OCI-LY1 (cell line): ENCODE results near the gene TRIM28.

Experiments used
- H2AFZ ChIP-seq: fragments of 200-600 bp; sonication (generic), shearing (Covaris generic); 2 replicates; pipeline ENCODE4 v1.6.0; 2014; ENCODE audit warnings: antibody characterized with exemption, mild to moderate bottlenecking, low read length
- H3F3A ChIP-seq: fragments of 200-600 bp; sonication (generic), shearing (Covaris generic); 2 replicates; pipeline ENCODE4 v1.6.0; 2014; ENCODE audit warnings: mild to moderate bottlenecking, antibody characterized with exemption, low read length, moderate library complexity; ENCODE audit not compliant: insufficient read depth
- H3K27ac ChIP-seq: fragments of 200-600 bp; sonication (generic); 2 replicates; pipeline ENCODE4 v1.5.1; 2014; ENCODE audit warnings: low read length, mixed run types, mild to moderate bottlenecking, low read depth; ENCODE audit not compliant: poor library complexity, severe bottlenecking
- H3K27me3 ChIP-seq: fragments of 200-600 bp; sonication (generic); 2 replicates; pipeline ENCODE4 v1.6.0; 2014; ENCODE audit warnings: antibody characterized with exemption, mild to moderate bottlenecking, low read length, moderate library complexity; ENCODE audit not compliant: insufficient read depth
- H3K36me3 ChIP-seq: fragments of 200-600 bp; sonication (generic); 2 replicates; pipeline ENCODE4 v1.6.1; 2014; ENCODE audit warnings: mild to moderate bottlenecking, antibody characterized with exemption, low read length, moderate library complexity, mixed read lengths; ENCODE audit not compliant: insufficient read depth
- H3K4me1 ChIP-seq: fragments of 200-600 bp; sonication (generic); 2 replicates; pipeline ENCODE4 v1.5.1; 2014; ENCODE audit warnings: mild to moderate bottlenecking, low read length, moderate library complexity; ENCODE audit not compliant: insufficient read depth, severe bottlenecking
- H3K4me2 ChIP-seq: fragments of 200-600 bp; sonication (generic), shearing (Covaris generic); 2 replicates; pipeline ENCODE4 v1.6.1; 2014; ENCODE audit warnings: low read length
- H3K4me3 ChIP-seq: fragments of 200-600 bp; sonication (generic); 2 replicates; pipeline ENCODE4 v1.5.1; 2014; ENCODE audit warnings: low read length, low read depth, mild to moderate bottlenecking, mixed read lengths; ENCODE audit not compliant: poor library complexity, severe bottlenecking
- H3K79me2 ChIP-seq: fragments of 200-600 bp; shearing (Covaris generic); 2 replicates; pipeline ENCODE4 v1.6.1; 2016; ENCODE audit warnings: mixed run types, low read length, mixed read lengths; ENCODE audit not compliant: insufficient read depth
- H3K9ac ChIP-seq: fragments of 200-600 bp; sonication (generic), shearing (Covaris generic); 2 replicates; pipeline ENCODE4 v1.6.1; 2014; ENCODE audit warnings: mild to moderate bottlenecking, low read length, mixed read lengths
- H3K9me2 ChIP-seq: fragments of 200-600 bp; sonication (generic), shearing (Covaris generic); 2 replicates; pipeline ENCODE4 v1.6.1; 2014; ENCODE audit warnings: low read depth, mild to moderate bottlenecking, low read length, mixed read lengths
- H3K9me3 ChIP-seq: fragments of 200-600 bp; shearing (Covaris generic); 2 replicates; pipeline ENCODE4 v1.6.1; 2014; ENCODE audit warnings: low read length, mixed read lengths
- H4K20me1 ChIP-seq: fragments of 200-600 bp; sonication (generic), shearing (Covaris generic); 2 replicates; pipeline ENCODE4 v1.6.0; 2016; ENCODE audit warnings: mild to moderate bottlenecking, low read length; ENCODE audit not compliant: insufficient read depth
- EZH2 ChIP-seq: fragments of 200-600 bp; sonication (generic), shearing (Covaris generic); IDR thresholded peaks from 2 replicates; pipeline ENCODE4 v1.8.0; 2017; ENCODE audit warnings: borderline replicate concordance, mixed run types, mild to moderate bottlenecking, antibody characterized with exemption, low read length, moderate library complexity, mixed read lengths
- TF ChIP-seq, protein P1 (sequence below): fragments of 200-600 bp; sonication (generic), shearing (Covaris generic); IDR thresholded peaks from 2 replicates; pipeline ENCODE4 v1.5.1; 2017; ENCODE audit warnings: mild to moderate bottlenecking, antibody characterized with exemption, low read length, moderate library complexity, mixed read lengths

TRIM28 gene

DNA sequence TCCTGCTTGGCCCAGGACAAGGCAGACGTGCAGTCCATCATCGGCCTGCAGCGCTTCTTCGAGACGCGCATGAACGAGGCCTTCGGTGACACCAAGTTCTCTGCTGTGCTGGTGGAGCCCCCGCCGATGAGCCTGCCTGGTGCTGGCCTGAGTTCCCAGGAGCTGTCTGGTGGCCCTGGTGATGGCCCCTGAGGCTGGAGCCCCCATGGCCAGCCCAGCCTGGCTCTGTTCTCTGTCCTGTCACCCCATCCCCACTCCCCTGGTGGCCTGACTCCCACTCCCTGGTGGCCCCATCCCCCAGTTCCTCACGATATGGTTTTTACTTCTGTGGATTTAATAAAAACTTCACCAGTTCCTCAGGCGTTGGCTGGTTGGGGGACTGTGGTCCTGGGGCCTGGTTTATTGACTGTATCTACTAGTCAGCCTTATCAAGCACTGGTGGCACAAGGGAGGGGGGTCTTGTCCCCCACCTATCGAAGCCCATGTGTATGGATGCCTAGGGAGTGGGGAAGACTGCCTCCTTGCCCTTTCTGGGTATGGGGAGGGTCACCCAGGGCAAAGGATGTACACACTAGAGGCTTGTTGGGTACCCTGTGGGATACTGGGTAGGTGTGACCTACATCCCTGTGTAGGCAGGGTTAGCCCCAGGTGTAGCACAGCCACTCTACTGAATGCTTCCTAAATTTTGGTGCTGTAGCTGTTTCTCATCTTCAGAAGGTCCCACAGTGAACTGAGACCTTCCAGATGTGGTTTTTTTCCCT is 6.7 kb downstream of the TRIM28 start:
- 0 out of 2 replicates have a peak, but pooled peaks cover 7% of the 10 kb centered on the region for H3F3A ChIP-seq
- H2AFZ ChIP-seq = no peak overlapping the region
- TF ChIP-seq, protein P1, sequence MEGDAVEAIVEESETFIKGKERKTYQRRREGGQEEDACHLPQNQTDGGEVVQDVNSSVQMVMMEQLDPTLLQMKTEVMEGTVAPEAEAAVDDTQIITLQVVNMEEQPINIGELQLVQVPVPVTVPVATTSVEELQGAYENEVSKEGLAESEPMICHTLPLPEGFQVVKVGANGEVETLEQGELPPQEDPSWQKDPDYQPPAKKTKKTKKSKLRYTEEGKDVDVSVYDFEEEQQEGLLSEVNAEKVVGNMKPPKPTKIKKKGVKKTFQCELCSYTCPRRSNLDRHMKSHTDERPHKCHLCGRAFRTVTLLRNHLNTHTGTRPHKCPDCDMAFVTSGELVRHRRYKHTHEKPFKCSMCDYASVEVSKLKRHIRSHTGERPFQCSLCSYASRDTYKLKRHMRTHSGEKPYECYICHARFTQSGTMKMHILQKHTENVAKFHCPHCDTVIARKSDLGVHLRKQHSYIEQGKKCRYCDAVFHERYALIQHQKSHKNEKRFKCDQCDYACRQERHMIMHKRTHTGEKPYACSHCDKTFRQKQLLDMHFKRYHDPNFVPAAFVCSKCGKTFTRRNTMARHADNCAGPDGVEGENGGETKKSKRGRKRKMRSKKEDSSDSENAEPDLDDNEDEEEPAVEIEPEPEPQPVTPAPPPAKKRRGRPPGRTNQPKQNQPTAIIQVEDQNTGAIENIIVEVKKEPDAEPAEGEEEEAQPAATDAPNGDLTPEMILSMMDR = no peak
- no peak for TF ChIP-seq EZH2
- H3K4me2 ChIP-seq = no peak overlapping the region
- H3K9me3 ChIP-seq = no peaks in the 10 kb centered on the region
- no peak overlapping the region for H3K27ac ChIP-seq
- H3K9ac ChIP-seq = no peak overlapping the region
- no peaks in the 10 kb centered on the region for H3K27me3 ChIP-seq
- peaks cover 33% of the 10 kb centered on the region for H3K4me1 ChIP-seq
- H3K9me2 ChIP-seq = no peaks in the 10 kb centered on the region
- no peaks in the 10 kb centered on the region for H4K20me1 ChIP-seq
- H3K4me3 ChIP-seq = no peak overlapping the region
- H3K79me2 ChIP-seq = peaks cover 20% of the 10 kb centered on the region
- peaks cover 83% of the 10 kb centered on the region for H3K36me3 ChIP-seq

DNA sequence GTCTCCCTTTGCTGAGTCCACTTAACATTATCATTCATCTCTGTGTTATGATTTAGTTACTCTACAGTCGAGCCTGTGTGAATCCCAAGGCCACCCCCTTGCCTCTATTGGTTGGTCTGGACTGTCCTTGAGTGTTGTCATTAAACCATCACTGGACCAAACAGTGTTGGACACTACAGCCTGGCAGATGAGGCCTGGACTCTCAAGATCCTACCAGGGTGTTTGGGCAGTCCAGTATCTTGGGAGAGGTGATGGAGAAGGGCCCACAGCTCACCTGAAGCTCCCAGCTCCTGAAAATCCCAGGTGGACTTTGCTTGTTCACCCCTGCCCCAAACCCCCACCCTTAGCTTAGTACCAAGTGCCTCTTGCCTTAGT is 7.2 kb downstream of the TRIM28 start:
- no peaks in the 10 kb centered on the region for H4K20me1 ChIP-seq
- H3K27ac ChIP-seq = no peak overlapping the region
- 0 out of 2 replicates have a peak, but pooled peaks cover 7% of the 10 kb centered on the region for H3F3A ChIP-seq
- no peaks in the 10 kb centered on the region for H3K9me3 ChIP-seq
- H3K4me1 ChIP-seq = peaks cover 33% of the 10 kb centered on the region
- no peaks in the 10 kb centered on the region for H3K27me3 ChIP-seq
- no peak overlapping the region for H3K4me3 ChIP-seq
- TF ChIP-seq, protein P1 = no peak
- TF ChIP-seq EZH2 = no peak
- no peaks in the 10 kb centered on the region for H3K9me2 ChIP-seq
- H2AFZ ChIP-seq = no peak overlapping the region
- no peak overlapping the region for H3K9ac ChIP-seq
- H3K36me3 ChIP-seq = peaks cover 83% of the 10 kb centered on the region
- no peak overlapping the region for H3K4me2 ChIP-seq
- H3K79me2 ChIP-seq = peaks cover 15% of the 10 kb centered on the region

DNA sequence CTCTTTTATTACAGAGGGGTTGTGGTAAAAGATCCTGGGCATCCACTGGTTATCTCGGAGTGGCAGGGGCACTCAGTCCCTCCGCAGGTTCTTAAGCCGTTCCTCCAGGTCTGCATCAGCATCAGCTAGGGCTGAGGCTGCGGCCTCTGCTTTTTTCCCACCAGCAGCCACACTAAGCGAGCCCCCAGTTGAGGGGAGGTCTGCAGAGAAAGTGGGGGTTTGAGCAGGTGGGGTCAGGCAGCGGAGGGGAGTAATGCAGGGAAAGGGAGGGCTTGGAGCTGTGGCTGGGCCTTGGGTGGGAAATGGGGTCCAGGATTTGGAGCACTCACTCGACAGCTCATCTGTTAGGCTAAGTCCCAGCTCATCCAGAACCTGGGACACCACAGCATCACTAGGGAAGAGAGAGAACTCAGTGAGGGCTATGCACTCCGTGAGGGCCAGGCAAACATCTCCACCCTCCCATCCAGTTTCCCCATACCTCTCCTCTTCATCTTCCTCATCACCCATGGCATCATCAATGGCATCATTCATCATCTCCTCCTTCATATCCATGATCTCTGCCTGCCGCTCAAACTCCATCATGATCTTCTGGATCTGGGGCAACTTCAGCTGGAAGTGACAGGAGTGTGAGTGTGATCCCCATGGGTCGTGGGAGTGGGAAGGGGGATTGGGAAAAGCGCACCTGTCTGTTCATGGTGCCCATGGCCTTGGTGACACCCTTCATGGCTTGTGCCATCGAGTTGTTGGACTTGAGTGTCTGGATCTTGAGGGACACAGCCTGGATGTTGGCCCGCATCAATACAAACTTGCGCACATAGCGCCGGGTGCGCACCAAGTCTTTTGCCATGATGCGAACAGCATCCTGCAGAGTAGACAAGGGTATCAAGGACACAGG is 8.0 kb downstream of the TRIM28 start:
- Histone ChIP-seq H3K9me2 (no peaks in the 10 kb centered on the region), H3K27me3 (no peaks in the 10 kb centered on the region), H2AFZ (no peak overlapping the region), H3K9ac (no peak overlapping the region), H3K27ac (no peak overlapping the region), H3K36me3 (peaks cover 83% of the 10 kb centered on the region), H4K20me1 (no peaks in the 10 kb centered on the region), H3K4me2 (no peak overlapping the region), H3K79me2 (peaks cover 14% of the 10 kb centered on the region), H3K4me1 (peaks cover 33% of the 10 kb centered on the region), H3F3A (0 out of 2 replicates have a peak, but pooled peaks cover 7% of the 10 kb centered on the region), H3K4me3 (no peak overlapping the region), H3K9me3 (no peaks in the 10 kb centered on the region)
- TF ChIP-seq, protein P1 = no peak
- no peak for TF ChIP-seq EZH2
